ENCODE data around the gene ASNS. TPM values are rescaled to one million over a fixed set of nuclear protein-coding genes. Genes with fewer than 3 reads are reported as not detected.
"Not testable (repeated sequence)": the region's sequence is repeated elsewhere in the genome, so short reads cannot be mapped to it uniquely, and the experiment has no call there.

Gene ASNS
- polyA plus RNA-seq, 3 donors, result 0.99 to 2.4 (median 2.3) TPM

GRCh38 chr7:97857544-97857943 lies 14.7 kb downstream of the ASNS start:
- Histone ChIP-seq H3K79me2 (ENCODE audit: insufficient read depth, low read length) (no peaks in the 10 kb centered on the region), H3K27me3 (ENCODE audit: control insufficient read depth in 2 of 2, insufficient read depth in 2 of 2, low read length in 2 of 2) (no peaks in the 10 kb centered on the region), H3K27ac (ENCODE audit: low read depth in 1 of 2, low read length in 2 of 2) (no peak overlapping the region), H3K4me2 (replicated peaks; ENCODE audit: extremely low read depth, low read length, poor library complexity, severe bottlenecking) (no peak overlapping the region), H3K36me3 (replicated peaks in 1 of 2; ENCODE audit: control insufficient read depth in 1 of 2, insufficient read depth in 2 of 2, low read length in 2 of 2) (no peaks in the 10 kb centered on the region), H4K20me1 (ENCODE audit: insufficient read depth, low read length) (no peaks in the 10 kb centered on the region), H3K9me3 (replicated peaks in 1 of 2; ENCODE audit: control insufficient read depth in 1 of 2, insufficient read depth in 1 of 2, low read length in 2 of 2) (no peaks in the 10 kb centered on the region), H3K4me3 (replicated peaks in 1 of 3; ENCODE audit: low read depth in 2 of 3, low read length in 3 of 3) (no peak overlapping the region), H3K9ac (ENCODE audit: insufficient read depth, low read length, poor library complexity, severe bottlenecking) (no peak overlapping the region), H3K4me1 (ENCODE audit: control insufficient read depth in 1 of 2, insufficient read depth in 2 of 2, low read length in 2 of 2) (no peaks in the 10 kb centered on the region), H2AFZ (ENCODE audit: insufficient read depth, low read depth, low read length, poor library complexity, severe bottlenecking) (no peak overlapping the region)
- H3K27me3 Mint-ChIP-seq (ENCODE audit: low read depth in 3 of 3), result peaks cover 0 to 2% (median 0%) of the 10 kb centered on the region in 3 donors
- TF ChIP-seq, protein P1, sequence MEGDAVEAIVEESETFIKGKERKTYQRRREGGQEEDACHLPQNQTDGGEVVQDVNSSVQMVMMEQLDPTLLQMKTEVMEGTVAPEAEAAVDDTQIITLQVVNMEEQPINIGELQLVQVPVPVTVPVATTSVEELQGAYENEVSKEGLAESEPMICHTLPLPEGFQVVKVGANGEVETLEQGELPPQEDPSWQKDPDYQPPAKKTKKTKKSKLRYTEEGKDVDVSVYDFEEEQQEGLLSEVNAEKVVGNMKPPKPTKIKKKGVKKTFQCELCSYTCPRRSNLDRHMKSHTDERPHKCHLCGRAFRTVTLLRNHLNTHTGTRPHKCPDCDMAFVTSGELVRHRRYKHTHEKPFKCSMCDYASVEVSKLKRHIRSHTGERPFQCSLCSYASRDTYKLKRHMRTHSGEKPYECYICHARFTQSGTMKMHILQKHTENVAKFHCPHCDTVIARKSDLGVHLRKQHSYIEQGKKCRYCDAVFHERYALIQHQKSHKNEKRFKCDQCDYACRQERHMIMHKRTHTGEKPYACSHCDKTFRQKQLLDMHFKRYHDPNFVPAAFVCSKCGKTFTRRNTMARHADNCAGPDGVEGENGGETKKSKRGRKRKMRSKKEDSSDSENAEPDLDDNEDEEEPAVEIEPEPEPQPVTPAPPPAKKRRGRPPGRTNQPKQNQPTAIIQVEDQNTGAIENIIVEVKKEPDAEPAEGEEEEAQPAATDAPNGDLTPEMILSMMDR (IDR thresholded peaks at IDR 0.05), result no peak
- H3K4me1 Mint-ChIP-seq, result no peaks in the 10 kb centered on the region
- intact Hi-C loops (cut with micrococcal nuclease), result loop anchor here in 1 of 2 donors (5.0 kb wide), 1 partner anchor 1990 kb away; no protein-coding TSS in a partner anchor
- H3K9me3 Mint-ChIP-seq, result no peaks in the 10 kb centered on the region
- H3K27ac Mint-ChIP-seq, result no peak overlapping the region
- no peak overlapping the region for H3K4me3 Mint-ChIP-seq
- no peaks in the 10 kb centered on the region for H3K36me3 Mint-ChIP-seq
- DNase-seq, result no peak
- WGBS (ENCODE audit: insufficient coverage), result no CpG with 5 or more reads among the region's 5 CpGs

- no peaks in the 10 kb centered on the region for H3K36me3 ChIP-seq (replicated peaks in 1 of 2; ENCODE audit: control insufficient read depth in 1 of 2, insufficient read depth in 2 of 2, low read length in 2 of 2)
- intact Hi-C loops (cut with micrococcal nuclease), result no loop called here
- H3K4me2 ChIP-seq (replicated peaks; ENCODE audit: extremely low read depth, low read length, poor library complexity, severe bottlenecking), result no peak overlapping the region
- no peak overlapping the region for H3K27ac ChIP-seq (ENCODE audit: low read depth in 1 of 2, low read length in 2 of 2)
- no peaks in the 10 kb centered on the region for H3K9me3 ChIP-seq (replicated peaks in 1 of 2; ENCODE audit: control insufficient read depth in 1 of 2, insufficient read depth in 1 of 2, low read length in 2 of 2)
- Mint-ChIP-seq H3K27me3 (ENCODE audit: low read depth in 3 of 3) (peaks cover 0 to 1% (median 0%) of the 10 kb centered on the region in 3 donors), H3K4me3 (no peak overlapping the region), H3K9me3 (peaks cover 0 to 3% (median 0%) of the 10 kb centered on the region in 7 donors), H3K27ac (no peak overlapping the region), H3K36me3 (peaks cover 0 to 4% of the 10 kb centered on the region in 2 donors), H3K4me1 (no peaks in the 10 kb centered on the region)
- H3K79me2 ChIP-seq (ENCODE audit: insufficient read depth, low read length), result no peaks in the 10 kb centered on the region
- no peaks in the 10 kb centered on the region for H3K27me3 ChIP-seq (ENCODE audit: control insufficient read depth in 2 of 2, insufficient read depth in 2 of 2, low read length in 2 of 2)
- H3K9ac ChIP-seq (ENCODE audit: insufficient read depth, low read length, poor library complexity, severe bottlenecking), result no peak overlapping the region
- H2AFZ ChIP-seq (ENCODE audit: insufficient read depth, low read depth, low read length, poor library complexity, severe bottlenecking), result no peak overlapping the region
- DNase-seq, result no peak
- no peaks in the 10 kb centered on the region for H3K4me1 ChIP-seq (ENCODE audit: control insufficient read depth in 1 of 2, insufficient read depth in 2 of 2, low read length in 2 of 2)
- H3K4me3 ChIP-seq (replicated peaks in 1 of 3; ENCODE audit: low read depth in 2 of 3, low read length in 3 of 3), result no peak overlapping the region
- TF ChIP-seq, protein P1 (IDR thresholded peaks at IDR 0.05), result no peak
- no peaks in the 10 kb centered on the region for H4K20me1 ChIP-seq (ENCODE audit: insufficient read depth, low read length)
- WGBS (ENCODE audit: insufficient coverage), result 94% methylated on average over 2 of the region's 2 CpGs
Measured at GRCh38 chr7:97851683-97852082, 20.5 kb downstream of the ASNS start.

- H3K27ac Mint-ChIP-seq; H3K36me3 ChIP-seq (replicated peaks in 1 of 2; ENCODE audit: control insufficient read depth in 1 of 2, insufficient read depth in 2 of 2, low read length in 2 of 2); H3K9me3 Mint-ChIP-seq: not testable (repeated sequence)
Measured at GRCh38 chr7:97850262-97851031, 21.8 kb downstream of the ASNS start.

More at GRCh38 chr7:97850262-97851031, 21.8 kb downstream of the ASNS start:
- H3K4me2 ChIP-seq (replicated peaks; ENCODE audit: extremely low read depth, low read length, poor library complexity, severe bottlenecking); H3K9me3 ChIP-seq (replicated peaks in 1 of 2; ENCODE audit: control insufficient read depth in 1 of 2, insufficient read depth in 1 of 2, low read length in 2 of 2); intact Hi-C loops (cut with micrococcal nuclease); H3K4me3 ChIP-seq (replicated peaks in 1 of 3; ENCODE audit: low read depth in 2 of 3, low read length in 3 of 3); DNase-seq; H4K20me1 ChIP-seq (ENCODE audit: insufficient read depth, low read length); H3K79me2 ChIP-seq (ENCODE audit: insufficient read depth, low read length); H3K27me3 ChIP-seq (ENCODE audit: control insufficient read depth in 2 of 2, insufficient read depth in 2 of 2, low read length in 2 of 2); H3K9ac ChIP-seq (ENCODE audit: insufficient read depth, low read length, poor library complexity, severe bottlenecking); H3K4me1 Mint-ChIP-seq; H3K27ac ChIP-seq (ENCODE audit: low read depth in 1 of 2, low read length in 2 of 2); H3K36me3 Mint-ChIP-seq; H3K4me1 ChIP-seq (ENCODE audit: control insufficient read depth in 1 of 2, insufficient read depth in 2 of 2, low read length in 2 of 2); H2AFZ ChIP-seq (ENCODE audit: insufficient read depth, low read depth, low read length, poor library complexity, severe bottlenecking); H3K4me3 Mint-ChIP-seq; H3K27me3 Mint-ChIP-seq (ENCODE audit: low read depth in 3 of 3): not testable (repeated sequence)
- no CpG with 5 or more reads among the region's 4 CpGs for WGBS (ENCODE audit: insufficient coverage)
